Measurements from ENCODE around the gene ORMDL1. TPM values are rescaled to one million over a fixed set of nuclear protein-coding genes. Genes with fewer than 3 reads are reported as not detected.
"Not testable (repeated sequence)": the region's sequence is repeated elsewhere in the genome, so short reads cannot be mapped to it uniquely, and the experiment has no call there.

Gene ORMDL1
- total RNA-seq, 1 donor from 2014 or later: 29.7 TPM

DNA sequence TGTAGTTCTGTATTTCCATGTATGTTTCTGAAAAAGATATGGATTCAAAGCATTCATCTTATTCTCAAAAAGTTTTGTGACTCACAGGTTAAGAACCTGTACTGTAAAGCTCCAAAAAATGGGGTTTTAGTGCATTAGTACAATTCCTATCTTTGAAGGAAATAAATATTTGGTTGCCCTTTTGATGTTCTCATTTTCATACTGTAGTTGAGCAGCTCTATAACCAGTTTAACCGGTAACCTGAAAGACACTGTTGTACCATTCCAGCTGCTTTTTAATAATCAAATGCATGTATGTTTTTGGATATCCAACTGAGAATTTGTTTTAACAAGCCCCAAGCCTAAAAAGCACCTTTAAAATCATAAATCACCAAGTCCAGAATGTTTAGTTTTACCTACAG lies 11.9 kb downstream of the ORMDL1 start:
- Histone ChIP-seq H3K27me3 (ENCODE audit: control insufficient read depth in 3 of 3, insufficient read depth in 3 of 3, low read length in 3 of 3) (no peaks in the 10 kb centered on the region), H3K9me3 (ENCODE audit: control insufficient read depth in 3 of 3, low read length in 3 of 3) (no peaks in the 10 kb centered on the region), H3K9ac (ENCODE audit: low read depth in 1 of 3, low read length in 3 of 3) (no peak overlapping the region), H3K27ac (ENCODE audit: low read depth, low read length) (no peak overlapping the region), H3K4me3 (ENCODE audit: low read length in 3 of 3) (no peak overlapping the region), H3K36me3 (ENCODE audit: control insufficient read depth in 3 of 3, insufficient read depth in 3 of 3, low read length in 3 of 3) (peaks cover 5 to 47% (median 32%) of the 10 kb centered on the region in 3 donors), H3K4me1 (ENCODE audit: control insufficient read depth in 3 of 3, insufficient read depth in 3 of 3, low read length in 3 of 3) (no peaks in the 10 kb centered on the region)

GRCh38 chr2:189770590-189771322 lies 13.4 kb downstream of the ORMDL1 start:
- Histone ChIP-seq H3K9me3 (ENCODE audit: control insufficient read depth in 3 of 3, low read length in 3 of 3) (no peaks in the 10 kb centered on the region), H3K36me3 (ENCODE audit: control insufficient read depth in 3 of 3, insufficient read depth in 3 of 3, low read length in 3 of 3) (peaks cover 5 to 45% (median 20%) of the 10 kb centered on the region in 3 donors), H3K9ac (ENCODE audit: low read depth in 1 of 3, low read length in 3 of 3) (no peak overlapping the region), H3K27me3 (ENCODE audit: control insufficient read depth in 3 of 3, insufficient read depth in 3 of 3, low read length in 3 of 3) (no peaks in the 10 kb centered on the region), H3K4me1 (ENCODE audit: control insufficient read depth in 3 of 3, insufficient read depth in 3 of 3, low read length in 3 of 3) (no peaks in the 10 kb centered on the region), H3K27ac (ENCODE audit: low read depth, low read length) (peak overlapping the region; percentile 11), H3K4me3 (ENCODE audit: low read length in 3 of 3) (no peak overlapping the region)

- Histone ChIP-seq H3K4me1 (ENCODE audit: control insufficient read depth in 3 of 3, insufficient read depth in 3 of 3, low read length in 3 of 3) (peaks cover 9 to 16% (median 14%) of the 10 kb centered on the region in 3 donors), H3K4me3 (ENCODE audit: low read length in 3 of 3) (peak overlapping the region in 2 of 3 donors; percentile 93 to 99), H3K9ac (ENCODE audit: low read depth in 1 of 3, low read length in 3 of 3) (peak overlapping the region in 2 of 3 donors; percentile 85 to 97), H3K27me3 (ENCODE audit: control insufficient read depth in 3 of 3, insufficient read depth in 3 of 3, low read length in 3 of 3) (no peaks in the 10 kb centered on the region), H3K27ac (ENCODE audit: low read depth, low read length) (no peak overlapping the region), H3K9me3 (ENCODE audit: control insufficient read depth in 3 of 3, low read length in 3 of 3) (no peaks in the 10 kb centered on the region), H3K36me3 (ENCODE audit: control insufficient read depth in 3 of 3, insufficient read depth in 3 of 3, low read length in 3 of 3) (peaks cover 0 to 5% (median 0%) of the 10 kb centered on the region in 3 donors)
Measured at GRCh38 chr2:189763908-189764661, 20.1 kb downstream of the ORMDL1 start.

GRCh38 chr2:189762551-189763298 lies 21.4 kb downstream of the ORMDL1 start, which contains the start of gene OSGEPL1:
OSGEPL1 (minus strand) TSS chr2:189762792; CDS start chr2:189761640, 1,152 bp downstream.
- peaks cover 9 to 16% (median 14%) of the 10 kb centered on the region in 3 donors for H3K4me1 ChIP-seq (ENCODE audit: control insufficient read depth in 3 of 3, insufficient read depth in 3 of 3, low read length in 3 of 3)
- no peaks in the 10 kb centered on the region for H3K27me3 ChIP-seq (ENCODE audit: control insufficient read depth in 3 of 3, insufficient read depth in 3 of 3, low read length in 3 of 3)
- no peaks in the 10 kb centered on the region for H3K9me3 ChIP-seq (ENCODE audit: control insufficient read depth in 3 of 3, low read length in 3 of 3)
- peak within 1 kb of the TSS; percentile 85 to 97 (median 97) for H3K9ac ChIP-seq (ENCODE audit: low read depth in 1 of 3, low read length in 3 of 3)
- H3K27ac ChIP-seq (ENCODE audit: low read depth, low read length): peak within 1 kb of the TSS; percentile 78
- H3K4me3 ChIP-seq (ENCODE audit: low read length in 3 of 3): peak within 1 kb of the TSS; percentile 93 to 100 (median 99)
- peaks cover 0 to 5% (median 0%) of the 10 kb centered on the region in 3 donors for H3K36me3 ChIP-seq (ENCODE audit: control insufficient read depth in 3 of 3, insufficient read depth in 3 of 3, low read length in 3 of 3)

DNA sequence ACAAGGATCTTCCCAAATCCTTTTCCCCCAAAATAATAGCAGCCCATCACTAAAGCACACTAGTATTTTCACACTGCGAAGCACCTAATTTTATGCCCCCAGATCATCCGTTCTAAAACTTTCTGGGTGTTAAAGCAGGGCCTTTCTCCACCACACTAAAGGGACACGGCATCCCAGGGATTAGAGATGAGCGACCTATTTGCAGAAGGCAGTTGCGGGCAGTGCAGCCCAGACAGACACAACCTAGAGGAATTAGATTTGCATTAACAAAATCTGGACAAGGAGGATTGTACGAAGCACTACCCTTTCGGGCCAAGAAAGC lies 21.9 kb downstream of the ORMDL1 start:
- Histone ChIP-seq H3K9ac (ENCODE audit: low read depth in 1 of 3, low read length in 3 of 3) (peak overlapping the region; percentile 85 to 97 (median 97)), H3K4me3 (ENCODE audit: low read length in 3 of 3) (peak overlapping the region; percentile 93 to 100 (median 99)), H3K9me3 (ENCODE audit: control insufficient read depth in 3 of 3, low read length in 3 of 3) (no peaks in the 10 kb centered on the region), H3K4me1 (ENCODE audit: control insufficient read depth in 3 of 3, insufficient read depth in 3 of 3, low read length in 3 of 3) (peaks cover 9 to 16% (median 14%) of the 10 kb centered on the region in 3 donors), H3K27ac (ENCODE audit: low read depth, low read length) (peak overlapping the region; percentile 78), H3K27me3 (ENCODE audit: control insufficient read depth in 3 of 3, insufficient read depth in 3 of 3, low read length in 3 of 3) (no peaks in the 10 kb centered on the region), H3K36me3 (ENCODE audit: control insufficient read depth in 3 of 3, insufficient read depth in 3 of 3, low read length in 3 of 3) (peaks cover 0 to 7% (median 0%) of the 10 kb centered on the region in 3 donors)

GRCh38 chr2:189760154-189760553 lies 24.0 kb downstream of the ORMDL1 start:
- H3K4me1 ChIP-seq (ENCODE audit: control insufficient read depth in 3 of 3, insufficient read depth in 3 of 3, low read length in 3 of 3): peaks cover 9 to 16% (median 14%) of the 10 kb centered on the region in 3 donors
- H3K27ac ChIP-seq (ENCODE audit: low read depth, low read length); H3K36me3 ChIP-seq (ENCODE audit: control insufficient read depth in 3 of 3, insufficient read depth in 3 of 3, low read length in 3 of 3); H3K9me3 ChIP-seq (ENCODE audit: control insufficient read depth in 3 of 3, low read length in 3 of 3); H3K9ac ChIP-seq (ENCODE audit: low read depth in 1 of 3, low read length in 3 of 3); H3K27me3 ChIP-seq (ENCODE audit: control insufficient read depth in 3 of 3, insufficient read depth in 3 of 3, low read length in 3 of 3); H3K4me3 ChIP-seq (ENCODE audit: low read length in 3 of 3): not testable (repeated sequence)

DNA sequence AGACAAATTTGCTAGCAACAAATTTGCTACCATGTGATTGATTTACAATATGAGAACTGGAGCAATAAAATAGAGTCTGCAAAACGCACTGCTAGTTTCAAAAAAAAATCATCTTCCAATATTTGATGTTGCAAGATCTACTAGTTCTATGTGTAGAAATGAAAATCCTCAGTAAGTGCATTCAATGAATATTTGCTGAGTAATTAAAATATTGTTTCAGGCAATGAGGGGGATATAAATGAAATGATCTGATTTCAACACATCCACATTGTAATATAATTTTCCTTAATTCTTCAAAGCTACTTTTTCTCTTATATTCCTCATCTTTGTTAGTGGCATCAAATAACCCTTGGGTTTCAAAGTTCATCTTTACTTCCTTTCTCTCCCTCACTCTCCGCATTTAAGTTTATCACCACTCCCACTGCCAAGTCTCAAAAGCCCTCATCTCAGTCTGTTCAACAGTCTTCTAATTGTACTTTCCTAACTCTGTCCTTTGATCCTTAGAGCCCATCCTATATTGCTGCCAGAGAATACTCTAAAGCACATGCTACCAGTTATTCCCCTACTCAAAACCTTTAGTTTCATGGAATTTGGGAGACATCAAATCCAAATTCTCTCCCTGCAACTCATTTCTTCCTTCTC lies 27.7 kb downstream of the ORMDL1 start:
- Histone ChIP-seq H3K4me3 (ENCODE audit: low read length in 3 of 3) (no peak overlapping the region), H3K27me3 (ENCODE audit: control insufficient read depth in 3 of 3, insufficient read depth in 3 of 3, low read length in 3 of 3) (no peaks in the 10 kb centered on the region), H3K36me3 (ENCODE audit: control insufficient read depth in 3 of 3, insufficient read depth in 3 of 3, low read length in 3 of 3) (peaks cover 0 to 25% (median 20%) of the 10 kb centered on the region in 3 donors), H3K9ac (ENCODE audit: low read depth in 1 of 3, low read length in 3 of 3) (no peak overlapping the region), H3K4me1 (ENCODE audit: control insufficient read depth in 3 of 3, insufficient read depth in 3 of 3, low read length in 3 of 3) (no peaks in the 10 kb centered on the region), H3K27ac (ENCODE audit: low read depth, low read length) (no peak overlapping the region), H3K9me3 (ENCODE audit: control insufficient read depth in 3 of 3, low read length in 3 of 3) (no peaks in the 10 kb centered on the region)

GRCh38 chr2:189751080-189751658 lies 33.0 kb downstream of the ORMDL1 start:
- peaks cover 10 to 41% (median 31%) of the 10 kb centered on the region in 3 donors for H3K36me3 ChIP-seq (ENCODE audit: control insufficient read depth in 3 of 3, insufficient read depth in 3 of 3, low read length in 3 of 3)
- no peaks in the 10 kb centered on the region for H3K9me3 ChIP-seq (ENCODE audit: control insufficient read depth in 3 of 3, low read length in 3 of 3)
- H3K4me1 ChIP-seq (ENCODE audit: control insufficient read depth in 3 of 3, insufficient read depth in 3 of 3, low read length in 3 of 3): no peaks in the 10 kb centered on the region
- no peaks in the 10 kb centered on the region for H3K27me3 ChIP-seq (ENCODE audit: control insufficient read depth in 3 of 3, insufficient read depth in 3 of 3, low read length in 3 of 3)
- H3K4me3 ChIP-seq (ENCODE audit: low read length in 3 of 3): no peak overlapping the region
- no peak overlapping the region for H3K27ac ChIP-seq (ENCODE audit: low read depth, low read length)
- H3K9ac ChIP-seq (ENCODE audit: low read depth in 1 of 3, low read length in 3 of 3): no peak overlapping the region

- Histone ChIP-seq H3K36me3 (ENCODE audit: control insufficient read depth in 3 of 3, insufficient read depth in 3 of 3, low read length in 3 of 3) (peaks cover 0 to 5% (median 0%) of the 10 kb centered on the region in 3 donors), H3K9me3 (ENCODE audit: control insufficient read depth in 3 of 3, low read length in 3 of 3) (no peaks in the 10 kb centered on the region), H3K4me3 (ENCODE audit: low read length in 3 of 3) (no peak overlapping the region), H3K9ac (ENCODE audit: low read depth in 1 of 3, low read length in 3 of 3) (no peak overlapping the region), H3K4me1 (ENCODE audit: control insufficient read depth in 3 of 3, insufficient read depth in 3 of 3, low read length in 3 of 3) (no peaks in the 10 kb centered on the region), H3K27me3 (ENCODE audit: control insufficient read depth in 3 of 3, insufficient read depth in 3 of 3, low read length in 3 of 3) (no peaks in the 10 kb centered on the region), H3K27ac (ENCODE audit: low read depth, low read length) (no peak overlapping the region)
Measured at GRCh38 chr2:189729430-189729829, 54.7 kb downstream of the ORMDL1 start.

All from skeletal muscle tissue (tissue), 4 donors.